Epidermal melanocyte (primary cell): ENCODE results near the gene RNPEPL1.

ENCODE experiments used
- DNase-seq: peaks from one replicate; pipeline ENCODE4 v3.0.0; 2011; ENCODE audit warnings: low spot score; ENCODE audit not compliant: insufficient read length

RNPEPL1 gene

GRCh38 chr2:240624011-240624949 is 56.0 kb downstream of the RNPEPL1 start:
- DNase-seq: no peak

GRCh38 chr2:240624950-240625621 is 56.8 kb downstream of the RNPEPL1 start, which contains the start of gene GPR35:
Gene GPR35 (plus strand): TSS chr2:240625480. CDS start chr2:240629953, 4,473 bp downstream.
- no peak for DNase-seq

- DNase-seq: no peak
Measured at GRCh38 chr2:240626531-240627300, 58.4 kb downstream of the RNPEPL1 start.

DNA sequence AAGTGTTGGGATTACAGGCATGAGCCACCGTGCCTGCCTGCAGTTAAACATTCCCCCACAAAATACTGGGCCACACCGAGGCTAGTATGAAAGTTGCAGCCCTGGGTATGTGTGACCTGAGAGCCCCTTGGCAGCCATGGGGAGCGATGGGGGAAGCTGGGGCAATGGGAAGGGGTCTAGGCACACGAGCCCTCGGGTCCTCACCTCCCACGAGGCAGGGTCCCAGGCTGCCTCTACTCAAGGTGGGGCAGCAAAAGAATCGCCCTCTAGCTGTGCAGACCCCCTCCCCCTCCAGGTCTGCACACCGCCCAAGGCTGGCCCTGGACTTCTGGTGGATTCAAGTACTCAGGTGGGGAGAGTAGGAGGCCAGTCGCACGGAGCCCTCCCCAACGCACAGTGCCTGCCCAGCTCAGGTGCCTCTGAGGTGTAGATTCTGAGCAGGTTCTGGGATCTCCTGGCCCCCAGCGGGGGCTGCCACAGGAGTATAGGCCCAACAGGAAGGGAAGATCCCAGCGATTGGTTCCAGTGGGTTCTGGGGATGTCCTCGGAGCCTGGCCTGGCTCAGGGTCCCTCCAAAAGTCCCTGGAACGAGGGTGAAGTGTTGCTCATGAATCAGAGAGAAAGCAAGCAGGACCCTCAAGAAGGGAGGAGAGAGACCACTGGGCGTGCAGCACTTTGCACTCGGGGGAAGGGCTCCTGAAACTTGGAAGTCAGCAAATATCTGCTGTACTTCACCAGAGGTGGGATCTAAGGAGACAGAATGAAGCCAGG is 59.6 kb downstream of the RNPEPL1 start:
- DNase-seq: no peak

DNA sequence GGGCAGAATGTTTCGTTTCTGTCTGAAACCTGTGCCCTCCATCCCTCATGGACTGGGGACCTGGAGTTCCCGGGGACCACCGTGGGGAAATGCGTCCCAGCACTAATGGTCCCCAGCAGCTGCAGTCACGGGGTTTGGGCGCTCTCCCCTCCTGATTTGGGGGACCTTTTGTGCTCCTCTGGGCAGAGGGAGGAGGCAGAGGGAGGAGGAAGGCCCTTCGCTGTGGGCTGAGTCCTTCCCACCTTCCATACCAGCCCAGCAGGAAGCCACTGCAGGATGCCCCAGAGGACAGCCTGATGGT is 60.2 kb downstream of the RNPEPL1 start:
- DNase-seq: no peak

GRCh38 chr2:240628808-240629618 is 60.7 kb downstream of the RNPEPL1 start:
- DNase-seq: no peak

GRCh38 chr2:240629619-240629967 is 61.3 kb downstream of the RNPEPL1 start:
- DNase-seq: no peak

- DNase-seq: no peak
Measured at GRCh38 chr2:240629968-240630770, 61.9 kb downstream of the RNPEPL1 start.
